Spleen (tissue), 7 donors: ENCODE measurements around the gene BEND5.

Source experiments
- CTCF ChIP-seq, 11 experiments: fragments of 200-600 bp in 7 of 11; fragments of 450-650 bp in 4 of 11; sonication (generic) in 4 of 11; IDR thresholded peaks in 8 of 11; conservative IDR thresholded peaks in 3 of 11; 1 replicate in 7 of 11; 2 replicates in 4 of 11; pipeline versions ENCODE4 v1.4.0 to v1.8.0; 2016 to 2021; ENCODE audit warnings: antibody characterized with exemption in 11 of 11, inconsistent platforms in 4 of 11, mild to moderate bottlenecking in 1 of 11
- POLR2A ChIP-seq, 3 donors: fragments of 450-650 bp; IDR thresholded peaks; one replicate each; pipeline ENCODE4 v1.5.1; 2017; ENCODE audit warnings: antibody characterized with exemption in 3 of 3, mild to moderate bottlenecking in 1 of 3
- donor health status: DM: no; HTN: no; CAD: no; lungs with moderate emphysema.
- donor health status: DM: no; HTN: no; CAD: no.
- donor health status: DM: no; HTN: no; CAD: no.

DNA sequence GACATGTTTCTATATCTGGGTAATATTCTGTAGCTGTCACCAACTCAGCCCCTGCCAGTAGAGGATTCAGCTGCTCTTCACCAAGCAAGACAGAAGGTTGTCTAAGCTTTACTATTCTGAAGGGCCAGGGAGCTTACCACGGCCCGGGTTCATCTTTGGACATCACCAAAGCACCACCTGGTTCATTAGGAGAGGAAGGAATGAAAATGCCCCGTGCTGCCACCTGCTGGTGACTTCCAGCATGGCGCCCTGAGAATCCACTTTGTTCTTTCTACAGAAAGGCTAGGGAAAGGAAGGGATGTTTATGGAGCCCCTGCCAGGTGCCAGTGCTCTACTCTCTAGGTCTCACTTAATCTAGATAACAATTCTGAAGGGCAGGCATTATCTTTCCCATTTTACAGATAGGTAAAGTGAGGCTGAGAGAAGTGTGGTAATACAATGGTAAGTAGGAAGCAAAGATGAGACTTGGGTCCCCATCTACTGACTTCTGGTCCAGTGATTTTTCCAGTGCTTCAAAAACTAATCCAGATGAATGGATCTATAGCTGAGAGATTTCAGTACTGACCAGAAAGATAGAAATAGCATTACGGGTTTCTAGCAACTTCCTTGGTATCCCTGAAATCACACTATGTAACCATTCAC lies 79.5 kb downstream of the BEND5 start:
- peak; percentile 44 to 91 (median 84) for TF ChIP-seq CTCF (IDR thresholded peaks at IDR 0.05 in 8 of 11, conservative IDR thresholded peaks at IDR 0.05 in 3 of 11)
- no peak for TF ChIP-seq POLR2A (IDR thresholded peaks at IDR 0.05)
